BJ (cell line): ENCODE results near the gene PIK3C2B. TPM values are rescaled to one million over a fixed set of nuclear protein-coding genes. Genes with fewer than 3 reads are reported as not detected.
A peak's percentile ranks its signal among the peaks of the same experiment; 100 is the strongest.

Source experiments
- CTCF ChIA-PET: fragments of 350-600 bp; formaldehyde crosslinking; extraction: SDS; loops from one replicate; lab custom pipeline; 2021; ENCODE audit warnings: antibody characterized with exemption, inconsistent platforms; lab: Yijun Ruan, JAX
- POLR2A ChIA-PET: fragments of 300-600 bp; sonication (Branson Sonifier 250); formaldehyde crosslinking; extraction: SDS; loops from one replicate; lab custom pipeline; 2021; ENCODE audit warnings: antibody characterized with exemption; lab: Charles Lee
- DNase-seq: peaks from one replicate; pipeline ENCODE4 v3.0.0-alpha.2; 2011; ENCODE audit warnings: low read depth
- H3K27me3 ChIP-seq: 2 replicates; pipeline ENCODE4 v1.6.0; 2011; ENCODE audit warnings: low read length; ENCODE audit not compliant: control insufficient read depth, insufficient read depth
- H3K36me3 ChIP-seq: 2 replicates; pipeline ENCODE4 v1.5.1; 2011; ENCODE audit warnings: low read length; ENCODE audit not compliant: control insufficient read depth, insufficient read depth
- H3K4me3 ChIP-seq: 2 replicates; pipeline ENCODE4 v1.5.1; 2011; ENCODE audit warnings: low read depth, mild to moderate bottlenecking, control low read depth, low read length
- CTCF ChIP-seq: IDR thresholded peaks from 2 replicates; pipeline ENCODE4 v1.5.1; 2011; ENCODE audit warnings: low read depth, mild to moderate bottlenecking, control low read depth, inconsistent platforms, low read length, moderate library complexity; ENCODE audit not compliant: insufficient read depth
- polyA plus RNA-seq: library from polyadenylated mRNA; depleted of rRNA; stranded (reverse); fragments of >200 nt; gene quantifications from 2 replicates; pipeline ENCODE4 v1.2.3, GENCODE V29; 2011

The PIK3C2B gene
- polyA plus RNA-seq, 1 experiment: 7.9 TPM

GRCh38 chr1:204511366-204511765 lies 16.8 kb upstream of the PIK3C2B start:
- no peak for DNase-seq
- no peak overlapping the region for H3K4me3 ChIP-seq
- no peaks in the 10 kb centered on the region for H3K36me3 ChIP-seq
- ChIA-PET POLR2A (no interaction called here), CTCF (no interaction called here)
- H3K27me3 ChIP-seq: no peaks in the 10 kb centered on the region
- TF ChIP-seq CTCF: no peak

- DNase-seq: no peak
- H3K27me3 ChIP-seq: no peaks in the 10 kb centered on the region
- ChIA-PET POLR2A (no interaction called here), CTCF (interaction anchor here (0.9 to 1.4 kb wide), 5 partner anchors 10 to 298 kb away, joined by 3 to 6 read pairs (median 4); no protein-coding TSS in a partner anchor)
- TF ChIP-seq CTCF: no peak
- no peak overlapping the region for H3K4me3 ChIP-seq
- H3K36me3 ChIP-seq: no peaks in the 10 kb centered on the region
These were observed 14.6 kb upstream of the PIK3C2B start for GRCh38 chr1:204509186-204509635.

GRCh38 chr1:204507317-204508105 lies 12.9 kb upstream of the PIK3C2B start:
- POLR2A ChIA-PET: interaction anchor here (0.5 to 1.9 kb wide), 3 partner anchors 9 to 1964 kb away, joined by 3 to 7 read pairs (median 7); partner anchors contain the start of gene MDM4
- no peak for DNase-seq
- TF ChIP-seq CTCF: no peak
- no peaks in the 10 kb centered on the region for H3K36me3 ChIP-seq
- CTCF ChIA-PET: interaction anchor here (1.0 to 11.7 kb wide), 7 partner anchors 8 to 300 kb away, joined by 3 to 194 read pairs (median 24); partner anchors contain the start of genes MDM4 and PIK3C2B
- H3K4me3 ChIP-seq: peak overlapping the region; percentile 37
- H3K27me3 ChIP-seq: no peaks in the 10 kb centered on the region

GRCh38 chr1:204506969-204507316 lies 12.3 kb upstream of the PIK3C2B start:
- DNase-seq: peak; percentile 75
- ChIA-PET CTCF (interaction anchor here (1.0 to 11.7 kb wide), 7 partner anchors 9 to 300 kb away, joined by 3 to 194 read pairs (median 24); partner anchors contain the start of genes MDM4 and PIK3C2B), POLR2A (interaction anchor here (0.6 to 1.9 kb wide), 2 partner anchors 9 to 275 kb away, joined by 7 to 9 read pairs; partner anchors contain the start of gene MDM4)
- H3K4me3 ChIP-seq: peak overlapping the region; percentile 37
- TF ChIP-seq CTCF: no peak
- no peaks in the 10 kb centered on the region for H3K36me3 ChIP-seq
- H3K27me3 ChIP-seq: no peaks in the 10 kb centered on the region
